Stimulated activated CD4-positive, alpha-beta T cell treated with anti-CD3 and anti-CD28 coated beads, Interleukin-4, amount 100 ng/mL, for 48 hours (primary cell): ENCODE results near the gene GNAZ.

Experiments
- DNase-seq, 2 donors: peaks; one replicate each; pipeline ENCODE4 v3.0.0-alpha.2; 2020; ENCODE audit warnings: low read depth in 2 of 2

GNAZ gene

DNA sequence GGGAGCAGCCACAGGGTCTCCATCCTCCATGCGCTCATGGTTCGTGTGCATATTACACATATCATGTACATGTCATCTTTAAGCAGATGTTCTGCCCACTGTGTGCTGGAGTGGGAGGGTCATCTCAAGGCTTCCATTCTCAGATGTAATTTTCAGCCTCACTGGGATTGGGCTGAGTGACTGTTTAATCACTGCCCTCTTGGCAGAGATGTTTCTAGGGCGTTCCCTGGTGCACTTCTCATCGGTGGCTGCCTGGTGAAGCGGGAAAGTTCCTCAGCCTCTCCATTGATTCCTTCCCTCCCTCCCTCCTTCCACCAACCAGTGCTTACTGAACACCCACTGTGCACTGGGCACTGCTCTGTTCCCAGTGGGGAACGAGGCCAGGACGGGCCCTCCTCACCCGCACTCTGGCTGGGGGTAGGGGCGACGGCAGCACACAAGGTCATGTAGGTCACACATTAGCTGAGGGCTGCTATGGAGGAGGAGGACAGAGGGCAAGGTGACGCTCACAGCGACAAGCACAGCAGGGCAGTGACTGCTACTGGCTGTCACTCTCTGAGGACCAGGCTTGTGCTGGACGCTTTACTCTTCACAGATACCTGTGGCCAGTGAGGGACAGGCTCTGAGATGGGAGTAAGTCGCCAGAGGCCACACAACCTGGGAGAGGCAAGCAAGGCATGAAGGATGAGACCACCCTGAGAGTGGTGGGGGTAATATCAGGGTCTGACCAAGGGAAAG is 22.9 kb downstream of the GNAZ start:
- DNase-seq = no peak

DNA sequence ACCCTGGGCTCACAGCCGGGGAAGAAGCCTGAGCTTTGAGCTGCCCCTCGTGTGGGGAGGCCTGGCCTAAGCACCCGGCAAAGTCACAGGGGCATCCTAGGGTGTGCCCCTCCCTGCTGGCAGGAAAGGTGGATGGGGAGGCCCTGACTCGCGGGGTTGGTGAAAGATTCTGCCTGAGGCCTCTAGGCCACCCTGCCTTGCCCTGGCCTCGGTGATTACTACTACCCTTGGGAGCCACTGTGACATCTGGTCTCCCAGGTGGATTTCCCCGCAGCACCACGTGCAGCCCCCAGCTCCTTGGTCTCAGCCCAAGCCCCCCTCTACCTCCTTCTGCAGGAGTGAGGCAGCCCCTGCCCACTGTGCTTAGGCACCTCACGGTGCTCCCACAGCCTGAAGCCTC is 23.9 kb downstream of the GNAZ start:
- DNase-seq = no peak

DNA sequence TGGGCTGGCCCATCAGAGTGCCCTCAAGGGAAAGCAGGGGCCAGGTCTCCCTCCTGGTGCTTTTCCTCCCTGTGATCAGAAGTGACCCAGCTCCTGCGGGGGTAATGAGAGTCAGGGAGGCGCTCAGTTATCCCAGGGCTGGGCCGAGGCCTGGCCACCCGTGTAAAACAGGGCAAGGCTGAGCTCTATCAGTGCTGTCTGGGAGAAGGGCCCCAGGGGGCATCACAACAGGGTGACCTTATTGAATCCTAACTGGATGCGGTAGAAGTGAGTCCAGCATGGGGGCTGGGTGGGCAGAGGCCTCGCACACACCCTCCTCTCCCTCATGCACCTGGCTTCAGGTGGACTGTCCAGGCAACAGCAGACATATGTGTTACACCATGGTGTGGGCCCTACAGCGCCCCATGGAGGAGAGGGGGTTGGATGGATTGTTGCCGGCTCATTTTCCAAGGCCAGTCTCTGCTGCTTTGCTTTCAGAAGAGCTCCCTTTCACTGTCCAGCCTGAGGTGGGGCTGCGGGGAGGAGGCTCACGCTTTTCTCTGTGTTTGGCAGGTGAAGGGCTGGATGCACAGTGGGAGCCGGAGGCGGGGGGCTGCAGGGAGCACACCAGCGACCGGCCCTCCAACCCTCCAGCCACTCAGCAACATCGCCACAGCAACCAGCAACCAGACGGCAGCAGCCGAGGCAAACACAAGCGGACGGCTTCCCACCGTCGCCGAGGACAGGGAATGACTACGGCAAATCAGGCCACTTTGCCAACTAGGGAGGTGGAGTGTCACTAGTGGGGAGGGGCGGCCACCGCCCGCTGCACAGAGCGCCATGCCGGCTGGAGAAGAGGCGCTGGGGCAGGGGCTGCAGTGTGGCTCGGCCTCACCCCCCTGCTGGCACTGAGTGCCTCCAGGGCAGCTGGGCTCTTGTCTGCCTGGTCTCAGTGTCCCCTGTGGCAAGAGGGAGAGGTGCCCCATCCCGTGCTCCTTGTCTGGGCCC is 24.7 kb downstream of the GNAZ start:
- no peak for DNase-seq

DNA sequence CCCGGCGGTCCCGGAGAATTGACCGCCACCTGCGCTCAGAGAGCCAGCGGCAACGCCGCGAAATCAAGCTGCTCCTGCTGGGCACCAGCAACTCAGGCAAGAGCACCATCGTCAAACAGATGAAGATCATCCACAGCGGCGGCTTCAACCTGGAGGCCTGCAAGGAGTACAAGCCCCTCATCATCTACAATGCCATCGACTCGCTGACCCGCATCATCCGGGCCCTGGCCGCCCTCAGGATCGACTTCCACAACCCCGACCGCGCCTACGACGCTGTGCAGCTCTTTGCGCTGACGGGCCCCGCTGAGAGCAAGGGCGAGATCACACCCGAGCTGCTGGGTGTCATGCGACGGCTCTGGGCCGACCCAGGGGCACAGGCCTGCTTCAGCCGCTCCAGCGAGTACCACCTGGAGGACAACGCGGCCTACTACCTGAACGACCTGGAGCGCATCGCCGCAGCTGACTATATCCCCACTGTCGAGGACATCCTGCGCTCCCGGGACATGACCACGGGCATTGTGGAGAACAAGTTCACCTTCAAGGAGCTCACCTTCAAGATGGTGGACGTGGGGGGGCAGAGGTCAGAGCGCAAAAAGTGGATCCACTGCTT is 25.5 kb downstream of the GNAZ start:
- DNase-seq = no peak

DNA sequence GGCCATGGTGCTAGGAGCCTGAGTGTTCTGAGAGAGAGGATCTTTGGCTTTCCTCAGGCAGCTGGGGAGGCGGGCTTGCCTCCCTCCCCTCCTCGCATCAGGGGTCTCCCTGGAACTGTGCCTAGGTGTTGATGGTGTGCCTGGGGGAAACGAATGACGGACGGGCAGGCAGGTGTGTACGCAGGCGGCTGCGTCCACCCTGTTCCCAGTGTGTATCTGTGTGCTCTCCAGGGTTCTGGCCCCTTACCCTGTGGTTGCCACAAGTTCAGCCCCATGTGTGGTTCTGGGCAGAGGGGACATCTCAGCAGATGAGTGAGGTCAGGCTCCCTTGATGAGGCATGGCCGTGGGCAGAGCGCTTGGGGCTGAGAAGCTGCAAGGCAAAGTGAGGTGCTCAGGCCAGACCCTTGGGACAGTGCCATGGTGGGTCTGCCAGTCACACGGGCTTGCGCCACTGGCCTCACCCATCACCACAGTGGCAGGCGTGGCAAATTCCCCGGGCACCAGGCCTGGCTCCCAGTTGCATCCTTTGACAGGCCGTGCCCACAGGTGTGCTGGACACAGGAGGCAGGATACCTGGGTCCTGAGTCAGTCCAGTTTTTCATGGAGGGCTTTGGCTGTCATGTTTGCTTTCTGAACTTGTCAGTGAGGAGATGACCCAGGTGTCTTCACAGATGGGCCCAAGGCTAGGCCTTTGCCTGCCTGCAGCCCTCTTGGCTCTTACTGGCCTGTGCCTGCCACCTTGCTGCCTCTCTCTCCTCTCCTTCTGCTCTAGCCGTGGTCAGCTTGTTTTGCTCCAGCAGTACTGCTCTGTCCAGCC is 27.3 kb downstream of the GNAZ start:
- DNase-seq = no peak

DNA sequence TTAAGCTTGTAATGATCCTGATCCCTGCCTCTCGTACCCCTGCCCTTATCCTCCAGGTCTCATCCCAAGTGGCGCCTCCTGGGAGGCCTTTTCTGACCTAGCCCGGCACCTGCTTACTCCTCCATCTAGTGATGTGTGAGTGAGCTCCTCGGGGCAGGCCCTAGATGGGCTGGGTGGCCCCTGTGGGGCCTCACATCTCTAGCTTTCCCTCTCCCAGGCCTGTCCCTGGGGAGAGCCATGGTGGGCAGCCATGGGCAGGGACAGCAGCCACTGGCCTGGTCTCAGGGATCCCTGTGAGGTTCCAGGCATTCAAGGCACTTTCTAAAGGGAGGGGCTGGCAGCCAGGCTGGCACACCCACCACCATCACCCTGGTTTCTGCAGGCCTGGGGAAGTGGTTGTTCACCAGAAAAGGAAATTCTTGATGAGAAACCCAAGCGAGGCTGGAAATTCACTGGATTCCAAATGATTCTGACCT is 27.9 kb downstream of the GNAZ start:
- no peak for DNase-seq

DNA sequence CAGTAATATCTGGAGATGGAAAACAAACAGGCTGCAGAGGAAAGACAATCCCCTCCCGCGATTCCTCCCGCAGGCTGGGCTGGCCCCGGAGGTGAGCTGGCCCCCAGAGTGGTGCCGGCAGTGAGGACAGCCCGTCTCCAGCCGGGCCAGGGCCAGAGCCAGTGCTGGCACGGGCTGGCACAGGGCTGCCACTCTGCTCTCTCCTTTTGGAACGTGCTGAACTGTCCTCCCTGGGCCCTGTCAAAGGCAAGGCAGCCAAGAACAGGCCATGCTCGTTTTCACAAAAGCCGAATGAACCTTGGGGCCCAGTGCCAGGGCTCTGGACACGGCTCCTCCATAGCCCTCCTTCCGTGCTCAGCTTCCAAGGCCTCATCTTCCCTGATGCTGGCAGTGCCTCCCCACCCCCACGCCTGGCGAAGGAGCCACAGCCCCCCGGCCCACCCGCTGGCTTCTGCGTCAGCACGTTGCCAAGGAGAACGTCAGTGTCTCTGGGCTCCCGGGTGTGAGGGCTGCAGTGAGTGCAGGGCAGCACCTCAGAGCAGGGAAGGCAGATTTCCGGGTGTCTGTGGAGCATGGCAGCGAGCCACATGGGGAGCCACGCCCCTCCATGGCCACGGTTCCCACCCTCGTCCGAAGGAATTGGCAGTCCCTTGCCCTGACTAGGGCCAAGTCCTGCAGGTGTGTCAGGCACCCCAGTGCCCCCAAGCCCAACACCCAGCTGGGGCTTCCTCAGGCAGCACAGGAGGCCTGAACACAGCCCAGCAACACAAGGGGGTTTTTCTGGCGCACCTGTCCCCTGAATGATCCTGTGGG is 28.6 kb downstream of the GNAZ start:
- no peak for DNase-seq

DNA sequence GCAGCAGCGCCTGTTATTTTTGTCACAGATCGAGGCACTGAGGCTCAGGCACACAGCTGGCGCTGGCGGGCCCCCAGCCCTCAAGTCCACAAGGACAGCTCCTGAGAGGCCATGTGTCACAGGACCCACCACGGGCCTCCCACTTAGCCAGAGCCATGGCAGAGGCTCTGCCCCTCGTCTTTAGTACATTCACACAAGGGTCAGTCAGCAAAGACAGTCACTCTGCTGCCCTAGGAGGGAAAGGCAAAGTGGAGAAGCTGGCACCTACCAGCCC is 29.1 kb downstream of the GNAZ start:
- DNase-seq = no peak

DNA sequence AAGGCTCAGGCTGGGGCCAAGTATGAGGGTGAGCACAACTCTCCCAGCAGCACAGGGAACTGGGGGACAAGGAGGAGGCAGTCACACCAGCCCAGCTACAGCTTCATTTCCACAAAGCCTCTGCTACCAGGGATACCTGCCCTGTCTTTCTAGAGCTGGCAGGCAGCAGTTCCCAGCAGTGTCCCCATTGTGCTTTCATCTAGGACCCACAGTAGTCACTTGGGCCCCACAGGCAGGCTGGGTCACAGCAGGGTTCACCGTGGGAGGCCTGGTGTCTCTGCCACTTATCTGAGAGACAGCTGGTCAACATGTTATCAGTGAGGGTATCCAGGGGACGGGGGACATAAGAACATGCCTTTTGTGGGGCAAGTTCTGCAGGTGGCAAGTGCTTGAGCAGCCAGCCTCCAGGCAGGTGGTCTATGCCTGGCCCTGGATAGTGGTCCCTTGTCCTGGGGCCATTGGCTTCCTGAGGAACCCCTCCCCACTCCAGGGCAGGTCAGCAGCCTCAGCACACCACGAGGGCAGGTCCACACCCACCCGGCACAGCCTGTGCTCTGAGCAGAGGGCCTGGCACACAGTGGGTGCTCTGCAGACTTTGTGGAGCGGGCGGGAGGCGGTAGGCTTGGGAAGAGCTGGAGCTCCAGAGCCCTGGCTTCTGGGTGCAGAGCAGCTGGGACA is 29.9 kb downstream of the GNAZ start:
- DNase-seq = no peak

DNA sequence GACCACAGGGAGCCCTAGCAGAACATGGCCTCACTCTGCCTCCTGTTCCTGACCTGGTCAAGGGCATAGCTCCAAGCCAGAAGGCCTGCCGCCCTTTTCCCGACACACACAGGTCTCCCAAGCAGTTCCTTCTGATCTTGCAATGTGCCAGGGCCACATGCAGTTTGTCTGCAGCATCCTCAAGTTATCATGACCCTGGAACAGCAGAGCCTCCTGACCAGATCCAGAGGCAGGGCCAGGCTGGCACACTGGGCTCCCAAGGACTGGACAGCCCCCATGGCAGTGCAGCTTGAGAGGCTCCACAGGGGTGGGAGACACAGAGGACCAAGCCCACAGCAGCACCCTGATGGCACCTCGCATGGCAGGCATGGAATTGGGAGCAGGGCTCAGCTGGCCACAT is 31.2 kb downstream of the GNAZ start:
- DNase-seq = no peak

DNA sequence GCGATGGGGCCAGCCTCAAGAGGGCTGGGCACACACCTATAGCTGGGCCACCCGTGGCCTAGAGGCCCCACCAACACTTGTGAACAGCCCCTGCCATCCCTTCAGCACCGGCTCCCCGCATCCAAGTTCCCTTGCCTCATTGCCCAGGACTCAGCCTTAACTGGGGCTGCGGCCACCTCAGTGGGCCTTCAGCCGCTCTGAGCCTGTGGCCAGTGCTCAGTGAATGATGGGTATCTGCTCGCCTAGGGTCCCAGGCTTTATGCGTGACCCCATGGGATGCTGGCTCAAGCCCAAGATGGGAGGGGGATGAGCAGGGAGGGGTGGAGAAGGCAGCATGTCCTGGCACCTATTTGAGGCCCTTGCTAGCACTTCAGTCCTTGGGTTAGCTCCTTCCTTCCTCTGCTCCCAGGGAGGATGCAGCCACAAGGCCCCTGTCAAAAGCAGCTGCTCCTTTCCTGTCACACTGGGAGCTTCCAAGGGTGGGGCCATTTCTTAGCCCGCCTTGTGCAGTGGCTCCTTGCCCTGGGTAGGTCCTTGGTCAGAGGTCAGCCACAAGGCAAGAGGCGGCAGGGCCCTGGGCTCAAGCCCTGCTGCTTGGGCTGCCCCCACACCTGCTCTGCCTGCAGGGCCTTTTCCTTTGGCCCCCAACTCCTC is 31.8 kb downstream of the GNAZ start:
- DNase-seq = no peak

DNA sequence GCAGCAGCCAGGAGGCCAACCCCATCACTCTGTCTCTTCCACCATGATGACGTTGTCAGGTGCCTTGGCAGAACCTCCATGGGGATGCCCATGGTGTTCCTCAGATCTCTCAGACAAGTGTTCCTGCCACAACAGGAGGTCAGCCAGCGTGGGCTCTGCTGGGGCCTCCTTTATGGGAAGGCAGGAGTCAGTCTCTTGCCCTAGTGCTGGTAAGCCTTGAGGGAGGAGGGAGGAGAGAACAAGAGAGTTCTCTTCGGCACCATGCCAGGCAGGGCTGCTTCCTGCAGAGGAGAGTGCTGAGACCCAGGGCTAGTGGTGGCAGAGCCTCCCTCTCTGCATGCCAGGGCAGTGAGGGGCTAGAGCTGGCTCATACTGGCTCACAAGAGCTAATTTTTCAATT is 32.5 kb downstream of the GNAZ start:
- no peak for DNase-seq

DNA sequence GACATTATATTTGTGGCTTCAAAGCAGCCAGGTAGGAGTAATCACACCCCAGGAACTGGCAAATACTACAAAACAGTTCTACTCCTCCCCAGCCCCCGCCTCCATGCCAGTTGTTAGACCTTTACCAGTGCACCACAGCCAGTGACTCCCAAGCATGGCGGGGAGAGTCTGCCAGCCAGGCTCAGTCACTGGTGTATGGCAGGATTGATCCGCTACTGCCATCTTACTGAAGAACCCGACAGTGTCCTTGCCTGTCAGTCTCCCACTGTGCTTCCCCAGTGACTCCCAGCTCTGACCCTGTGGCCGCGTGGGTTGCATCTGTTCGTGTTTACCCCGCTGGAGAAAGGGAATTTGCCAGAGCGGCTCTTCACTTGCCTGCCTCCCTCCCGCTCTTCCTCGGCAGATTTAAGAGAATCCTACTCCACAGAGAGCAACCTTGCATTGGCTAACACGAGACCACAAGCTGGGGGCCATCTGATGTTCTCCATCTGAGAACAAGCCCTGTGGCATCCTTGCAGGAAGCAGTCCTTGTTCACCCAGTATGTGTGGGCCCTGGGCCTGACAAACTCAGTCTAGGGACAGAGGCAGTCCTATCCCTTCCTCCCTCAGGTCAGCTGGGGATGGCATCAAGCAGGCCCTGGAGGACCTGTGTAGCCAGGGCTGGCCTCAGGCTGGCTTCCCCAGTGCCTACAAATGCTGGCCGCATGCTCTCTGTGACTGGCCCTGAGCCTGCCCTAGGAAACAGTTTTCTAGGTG is 33.1 kb downstream of the GNAZ start:
- DNase-seq = no peak

DNA sequence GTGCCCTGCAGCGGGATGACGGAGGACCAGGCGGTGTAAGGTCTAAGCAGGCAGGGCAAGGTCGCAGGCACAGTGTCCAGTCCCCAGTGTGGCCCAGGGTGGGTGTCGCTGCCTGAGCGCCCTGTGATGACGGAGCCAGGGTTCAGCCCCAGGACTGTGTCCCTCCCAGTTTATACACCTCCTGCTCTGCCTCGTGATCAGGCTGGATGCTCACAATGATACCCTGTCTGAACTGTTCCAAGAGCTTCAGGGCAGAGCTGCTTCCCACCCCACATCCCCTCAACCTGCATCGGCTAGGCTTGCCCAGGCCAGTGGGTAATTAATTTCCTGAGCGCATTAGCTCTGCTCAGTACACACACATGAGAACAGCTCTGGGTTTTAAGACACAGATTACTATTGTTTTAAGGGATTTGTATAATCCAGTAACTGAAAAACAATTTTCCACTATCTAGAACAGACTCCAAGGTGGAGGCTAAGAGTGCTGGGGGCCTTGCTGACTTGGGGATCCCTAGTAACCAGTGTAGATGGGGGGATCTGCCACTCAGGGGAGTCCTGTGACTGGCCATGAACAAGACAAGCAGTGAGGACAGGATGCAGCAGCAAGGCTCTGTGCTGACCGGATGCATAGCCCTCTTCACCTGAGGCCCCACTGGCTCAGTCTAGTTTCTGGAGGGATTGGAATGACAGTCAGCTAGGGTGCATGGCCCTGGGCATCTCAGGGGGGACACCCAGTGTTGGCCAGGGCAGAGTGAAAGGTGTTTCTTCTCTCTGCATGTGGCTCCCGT is 34.1 kb downstream of the GNAZ start:
- DNase-seq = no peak

DNA sequence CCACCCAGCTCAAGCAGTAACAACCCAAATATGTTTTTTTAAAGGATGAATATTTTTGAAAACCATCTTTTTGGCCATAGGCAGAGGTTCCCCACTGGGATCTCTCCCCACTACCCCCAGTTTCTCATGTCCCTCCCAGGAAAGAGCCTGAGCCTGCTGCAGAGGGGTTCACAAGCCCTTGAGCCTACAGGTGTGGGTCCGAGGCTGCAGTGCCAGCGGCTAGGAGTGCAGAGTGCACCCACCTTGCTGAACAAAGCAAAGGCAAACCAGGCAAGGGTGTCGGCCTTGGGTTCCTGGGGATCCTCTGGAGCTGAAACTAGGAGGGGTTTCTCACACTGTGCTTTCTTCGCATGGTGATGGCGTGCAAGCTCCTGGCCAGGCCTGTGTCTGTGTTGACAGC is 35.0 kb downstream of the GNAZ start:
- DNase-seq = no peak

DNA sequence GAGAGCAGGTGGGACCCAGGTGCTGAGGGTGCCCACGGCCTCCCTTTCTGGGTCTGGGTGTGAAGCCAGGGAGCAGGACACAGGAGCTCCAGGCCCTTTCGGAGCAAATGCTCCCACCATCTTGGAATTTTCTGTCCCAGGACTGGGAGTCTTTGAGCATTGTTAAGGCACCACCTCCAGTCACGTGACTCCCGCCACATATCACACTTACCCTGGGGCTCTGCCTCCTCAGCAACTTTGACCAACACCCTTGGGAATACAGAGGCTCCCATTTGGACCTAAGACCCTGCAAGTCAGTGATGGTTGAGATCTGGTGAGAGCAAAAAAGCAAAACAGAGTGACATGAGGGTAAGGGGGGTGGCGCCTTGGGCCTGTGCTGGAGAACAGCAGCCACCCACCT is 35.6 kb downstream of the GNAZ start:
- no peak for DNase-seq

DNA sequence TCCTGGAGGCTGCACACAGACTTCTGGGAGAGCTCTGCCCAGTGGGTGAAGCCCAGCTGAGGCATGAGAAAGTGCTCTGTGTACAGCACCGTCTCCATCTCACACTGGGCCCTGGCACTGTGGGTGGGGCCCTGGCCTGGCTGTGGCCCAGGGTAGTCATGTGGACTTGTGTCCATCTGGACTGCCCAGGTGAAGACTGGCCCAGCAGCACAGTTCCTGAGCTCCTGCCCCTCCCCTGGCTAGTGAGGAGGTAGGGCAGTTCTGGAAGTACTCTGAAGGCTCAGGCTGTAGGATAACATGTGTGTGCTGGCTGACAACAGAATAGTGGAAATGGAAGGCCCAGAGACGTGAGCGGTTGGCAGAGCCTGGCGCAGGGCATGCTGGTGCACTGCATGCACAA is 36.0 kb downstream of the GNAZ start:
- DNase-seq = no peak

DNA sequence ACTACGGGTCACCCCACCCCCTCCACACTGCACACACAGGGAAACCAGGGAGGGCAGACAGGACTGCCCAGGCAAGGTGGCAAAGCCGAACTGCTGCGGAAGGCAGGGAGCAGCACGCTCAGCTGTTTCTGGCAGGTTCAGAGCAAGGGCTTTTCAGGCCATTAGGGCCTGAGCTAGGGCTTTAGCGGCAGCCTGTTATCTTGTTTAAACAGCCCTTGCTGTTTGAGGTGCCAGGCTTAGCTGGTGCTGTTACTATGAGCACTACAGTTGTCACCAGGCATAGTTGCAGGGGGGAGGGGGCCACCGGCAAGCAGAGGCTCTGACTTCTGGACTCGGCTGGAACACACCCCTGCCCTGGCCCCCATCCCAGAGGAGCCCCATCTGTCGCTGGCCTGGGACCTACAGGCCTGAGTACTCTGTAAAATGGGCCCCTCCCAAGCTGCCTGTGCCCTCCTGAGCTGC is 36.6 kb downstream of the GNAZ start:
- no peak for DNase-seq
